Measurements from ENCODE around the gene CDK14.
"Not testable (repeated sequence)": the region's sequence is repeated elsewhere in the genome, so short reads cannot be mapped to it uniquely, and the experiment has no call there.

Gene CDK14

DNA sequence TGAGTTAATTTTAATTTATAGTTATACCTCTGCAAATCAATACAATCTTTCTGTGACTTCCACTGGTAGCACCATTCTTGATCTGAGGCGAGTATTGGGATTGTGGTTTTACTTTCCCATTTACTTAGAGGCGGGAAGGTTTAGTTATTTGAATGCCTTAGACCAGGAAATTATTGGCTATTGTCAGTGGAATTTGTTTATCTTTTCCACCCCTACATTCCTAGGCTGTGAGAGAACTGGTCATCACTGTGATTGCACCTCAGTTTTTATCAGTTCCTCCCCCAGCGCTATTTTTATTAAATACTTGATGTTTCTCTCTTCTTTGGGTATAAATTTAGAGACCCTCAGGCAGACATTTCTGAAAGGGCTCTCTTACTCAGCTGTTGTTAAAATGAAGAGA is 29.9 kb downstream of the CDK14 start:
- no peak overlapping the region for H3K9ac ChIP-seq (ENCODE audit: insufficient read length)

GRCh38 chr7:90629297-90629918 is 33.3 kb downstream of the CDK14 start:
- TF ChIP-seq EZH2 (IDR thresholded peaks at IDR 0.05) (no peak), FOXP2 (optimal IDR thresholded peaks at IDR 0.05; ENCODE audit: control extremely low read depth, extremely low read length, insufficient read depth) (no peak), POLR2AphosphoS5 (IDR thresholded peaks at IDR 0.05; ENCODE audit: borderline replicate concordance, low read depth, low read length) (no peak)
- peak overlapping the region; percentile 62; the same call in 1 of the 2 replicates for H3K27ac ChIP-seq
- H3K4me3 ChIP-seq: no peak overlapping the region
- H3K9ac ChIP-seq (ENCODE audit: insufficient read length): no peak overlapping the region
- H3K36me3 ChIP-seq (ENCODE audit: insufficient read depth, low read length): peaks cover 21% of the 10 kb centered on the region
- peaks cover 5% of the 10 kb centered on the region; the same call in 1 of the 2 replicates for H3K9me3 ChIP-seq (ENCODE audit: low read depth, low read length)
- no peak for DNase-seq (ENCODE audit: low read depth, low spot score)

More for the DNA sequence above, 29.9 kb downstream of the CDK14 start:
- Histone ChIP-seq H3K27ac (peak overlapping the region; percentile 100), H3K9me3 (ENCODE audit: low read depth, low read length) (no peaks in the 10 kb centered on the region), H3K36me3 (ENCODE audit: insufficient read depth, low read length) (peaks cover 3% of the 10 kb centered on the region), H3K4me3 (peak overlapping the region; percentile 55)
- DNase-seq (ENCODE audit: low read depth, low spot score): no peak
- TF ChIP-seq EZH2 (IDR thresholded peaks at IDR 0.05): no peak
- no peak for TF ChIP-seq POLR2AphosphoS5 (IDR thresholded peaks at IDR 0.05; ENCODE audit: borderline replicate concordance, low read depth, low read length)
- TF ChIP-seq FOXP2 (optimal IDR thresholded peaks at IDR 0.05; ENCODE audit: control extremely low read depth, extremely low read length, insufficient read depth): no peak

GRCh38 chr7:90631502-90631901 is 35.4 kb downstream of the CDK14 start:
- no peak for DNase-seq (ENCODE audit: low read depth, low spot score)

DNA sequence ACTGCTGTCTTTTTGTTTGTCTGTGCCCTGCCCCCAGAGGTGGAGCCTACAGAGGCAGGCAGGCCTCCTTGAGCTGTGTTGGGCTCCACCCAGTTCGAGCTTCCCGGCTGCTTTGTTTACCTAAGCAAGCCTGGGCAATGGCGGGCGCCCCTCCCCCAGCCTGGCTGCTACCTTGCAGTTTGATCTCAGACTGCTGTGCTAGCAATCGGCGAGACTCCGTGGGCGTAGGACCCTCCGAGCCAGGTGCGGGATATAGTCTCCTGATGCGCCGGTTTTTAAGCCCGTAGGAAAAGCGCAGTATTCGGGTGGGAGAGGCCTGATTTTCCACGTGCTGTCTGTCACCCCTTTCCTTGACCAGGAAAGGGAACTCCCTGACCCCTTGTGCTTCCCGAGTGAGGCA is 43.6 kb downstream of the CDK14 start:
- H3K9me3 ChIP-seq (ENCODE audit: low read depth, low read length): peaks cover 10% of the 10 kb centered on the region
- H3K9ac ChIP-seq (ENCODE audit: insufficient read length); DNase-seq (ENCODE audit: low read depth, low spot score): not testable (repeated sequence)

More at GRCh38 chr7:90631502-90631901, 35.4 kb downstream of the CDK14 start:
- Histone ChIP-seq H3K36me3 (ENCODE audit: insufficient read depth, low read length) (peaks cover 21% of the 10 kb centered on the region), H3K4me3 (no peak overlapping the region), H3K27ac (no peak overlapping the region), H3K9me3 (ENCODE audit: low read depth, low read length) (peaks cover 5% of the 10 kb centered on the region; the same call in 1 of the 2 replicates), H3K9ac (ENCODE audit: insufficient read length) (no peak overlapping the region)
- no peak for TF ChIP-seq POLR2AphosphoS5 (IDR thresholded peaks at IDR 0.05; ENCODE audit: borderline replicate concordance, low read depth, low read length)

GRCh38 chr7:90642978-90643377 is 46.9 kb downstream of the CDK14 start:
- Histone ChIP-seq H3K4me3 (no peak overlapping the region), H3K36me3 (ENCODE audit: insufficient read depth, low read length) (peaks cover 19% of the 10 kb centered on the region), H3K27ac (no peak overlapping the region), H3K9me3 (ENCODE audit: low read depth, low read length) (peaks cover 11% of the 10 kb centered on the region), H3K9ac (ENCODE audit: insufficient read length) (no peak overlapping the region)
- TF ChIP-seq EZH2 (IDR thresholded peaks at IDR 0.05): no peak
- DNase-seq (ENCODE audit: low read depth, low spot score): no peak

More for the DNA sequence above, 43.6 kb downstream of the CDK14 start:
- H3K36me3 ChIP-seq (ENCODE audit: insufficient read depth, low read length): peaks cover 19% of the 10 kb centered on the region
- not testable (repeated sequence) for H3K4me3 ChIP-seq, H3K27ac ChIP-seq

DNA sequence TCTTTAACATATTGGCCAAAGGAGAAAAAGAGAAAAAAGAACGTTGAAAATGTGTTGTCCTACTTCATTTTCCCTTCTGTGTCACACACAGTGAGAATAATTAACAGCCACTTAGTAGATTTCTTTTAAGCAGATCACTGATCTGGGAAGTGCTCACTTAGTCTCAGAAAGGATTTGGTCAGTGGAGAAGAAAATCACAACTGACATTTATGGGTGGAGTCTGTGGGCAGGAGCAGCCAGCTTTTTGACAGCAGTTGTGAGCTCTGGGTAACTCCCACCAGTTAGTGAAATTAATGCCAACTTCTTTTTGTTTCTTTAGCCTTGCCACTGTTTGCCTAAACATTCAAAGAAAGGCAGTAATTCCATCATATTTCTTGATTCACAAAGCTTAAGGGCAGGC is 49.7 kb downstream of the CDK14 start:
- no peak overlapping the region for H3K9ac ChIP-seq (ENCODE audit: insufficient read length)
- no peak overlapping the region; the same call in 1 of the 2 replicates for H3K27ac ChIP-seq
- TF ChIP-seq FOXP2 (optimal IDR thresholded peaks at IDR 0.05; ENCODE audit: control extremely low read depth, extremely low read length, insufficient read depth): no peak
- no peak for TF ChIP-seq EZH2 (IDR thresholded peaks at IDR 0.05)
- TF ChIP-seq POLR2AphosphoS5 (IDR thresholded peaks at IDR 0.05; ENCODE audit: borderline replicate concordance, low read depth, low read length): no peak
- H3K36me3 ChIP-seq (ENCODE audit: insufficient read depth, low read length): peaks cover 19% of the 10 kb centered on the region
- no peak for DNase-seq (ENCODE audit: low read depth, low spot score)
- H3K4me3 ChIP-seq: no peak overlapping the region
- H3K9me3 ChIP-seq (ENCODE audit: low read depth, low read length): peaks cover 11% of the 10 kb centered on the region

DNA sequence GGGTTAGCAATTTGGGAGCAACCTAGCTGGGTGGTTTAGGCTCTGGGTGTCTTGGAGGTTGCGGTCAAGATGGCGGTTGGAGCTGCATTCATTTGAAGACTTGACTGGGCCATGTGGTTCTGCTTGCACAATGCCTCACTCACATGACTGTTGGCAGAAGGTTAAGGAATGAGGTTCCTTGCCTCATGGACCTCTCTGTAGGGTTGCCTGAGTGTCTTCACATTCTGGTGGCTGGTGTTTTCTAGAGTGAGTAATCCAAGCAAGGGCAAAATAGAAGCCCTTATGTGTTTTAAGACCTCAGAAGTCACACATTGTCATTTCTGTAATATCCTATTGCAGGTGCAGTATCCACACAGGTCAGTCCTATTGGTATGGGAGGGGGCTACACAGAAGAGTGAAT is 52.0 kb downstream of the CDK14 start:
- Histone ChIP-seq H3K27ac (no peak overlapping the region), H3K36me3 (ENCODE audit: insufficient read depth, low read length) (peaks cover 16% of the 10 kb centered on the region), H3K9me3 (ENCODE audit: low read depth, low read length) (peaks cover 11% of the 10 kb centered on the region), H3K4me3 (no peak overlapping the region), H3K9ac (ENCODE audit: insufficient read length) (no peak overlapping the region)
- TF ChIP-seq POLR2AphosphoS5 (IDR thresholded peaks at IDR 0.05; ENCODE audit: borderline replicate concordance, low read depth, low read length) (no peak), EZH2 (IDR thresholded peaks at IDR 0.05) (no peak), FOXP2 (optimal IDR thresholded peaks at IDR 0.05; ENCODE audit: control extremely low read depth, extremely low read length, insufficient read depth) (no peak)
- no peak for DNase-seq (ENCODE audit: low read depth, low spot score)

GRCh38 chr7:90648834-90649233 is 52.7 kb downstream of the CDK14 start:
- Histone ChIP-seq H3K9me3 (ENCODE audit: low read depth, low read length) (peaks cover 7% of the 10 kb centered on the region), H3K36me3 (ENCODE audit: insufficient read depth, low read length) (peaks cover 8% of the 10 kb centered on the region), H3K9ac (ENCODE audit: insufficient read length) (no peak overlapping the region), H3K4me3 (no peak overlapping the region), H3K27ac (no peak overlapping the region)
- TF ChIP-seq FOXP2 (optimal IDR thresholded peaks at IDR 0.05; ENCODE audit: control extremely low read depth, extremely low read length, insufficient read depth) (no peak), EZH2 (IDR thresholded peaks at IDR 0.05) (no peak), POLR2AphosphoS5 (IDR thresholded peaks at IDR 0.05; ENCODE audit: borderline replicate concordance, low read depth, low read length) (no peak)
- DNase-seq (ENCODE audit: low read depth, low spot score): no peak

GRCh38 chr7:90654718-90655427 is 58.8 kb downstream of the CDK14 start:
- no peak for DNase-seq (ENCODE audit: low read depth, low spot score)
- peak overlapping the region; percentile 80 for H3K27ac ChIP-seq
- H3K9ac ChIP-seq (ENCODE audit: insufficient read length): no peak overlapping the region
- peaks cover 9% of the 10 kb centered on the region for H3K36me3 ChIP-seq (ENCODE audit: insufficient read depth, low read length)
- no peaks in the 10 kb centered on the region; the same call in 1 of the 2 replicates for H3K9me3 ChIP-seq (ENCODE audit: low read depth, low read length)
- TF ChIP-seq POLR2AphosphoS5 (IDR thresholded peaks at IDR 0.05; ENCODE audit: borderline replicate concordance, low read depth, low read length) (no peak), EZH2 (IDR thresholded peaks at IDR 0.05) (no peak), FOXP2 (optimal IDR thresholded peaks at IDR 0.05; ENCODE audit: control extremely low read depth, extremely low read length, insufficient read depth) (no peak)
- no peak overlapping the region for H3K4me3 ChIP-seq

Measured in SK-N-MC (cell line).